Stimulated activated naive CD8-positive, alpha-beta T cell treated with anti-CD3 and anti-CD28 coated beads, Interleukin-15, Interleukin-2, amounts not matched to agents 100 U/mL and 50 U/mL, for 24 hours (primary cell): ENCODE measurements around the gene TOM1L2.
A peak's percentile ranks its signal among the peaks of the same experiment; 100 is the strongest.

ENCODE experiments used
- ATAC-seq: fragments of 150-1000 bp; cut with Tn5 transposase; one replicate; pipeline ENCODE4 v1.10.0; 2021
- DNase-seq: peaks from one replicate; pipeline ENCODE4 v3.0.0; 2021

Gene TOM1L2

GRCh38 chr17:17835415-17836249 lies 136.6 kb downstream of the TOM1L2 start:
- DNase-seq (no peak), ATAC-seq (no peak)

- DNase-seq (no peak), ATAC-seq (no peak)
These were observed 137.2 kb downstream of the TOM1L2 start for GRCh38 chr17:17834974-17835373.

GRCh38 chr17:17833658-17834357 lies 138.4 kb downstream of the TOM1L2 start:
- ATAC-seq = no peak
- no peak for DNase-seq

GRCh38 chr17:17832032-17832363 lies 140.2 kb downstream of the TOM1L2 start:
- DNase-seq (no peak), ATAC-seq (no peak)

GRCh38 chr17:17831208-17832031 lies 140.8 kb downstream of the TOM1L2 start:
- ATAC-seq = no peak
- no peak for DNase-seq

GRCh38 chr17:17830740-17831207 lies 141.4 kb downstream of the TOM1L2 start:
- DNase-seq = no peak
- ATAC-seq = no peak

- ATAC-seq (no peak), DNase-seq (no peak)
These were observed 142.0 kb downstream of the TOM1L2 start for GRCh38 chr17:17830269-17830567.

- DNase-seq = no peak
- no peak for ATAC-seq
These were observed 144.2 kb downstream of the TOM1L2 start for GRCh38 chr17:17827826-17828621.

- ATAC-seq (no peak), DNase-seq (no peak)
These were observed 145.0 kb downstream of the TOM1L2 start for GRCh38 chr17:17826942-17827785.

GRCh38 chr17:17826342-17826713 lies 145.9 kb downstream of the TOM1L2 start:
- DNase-seq = no peak
- ATAC-seq = no peak

GRCh38 chr17:17824783-17825614 lies 147.2 kb downstream of the TOM1L2 start:
- DNase-seq = no peak
- ATAC-seq = no peak

- DNase-seq (peak; percentile 68), ATAC-seq (peak; percentile 36)
These were observed 147.9 kb downstream of the TOM1L2 start for GRCh38 chr17:17824119-17824782.

GRCh38 chr17:17823433-17824118 lies 148.6 kb downstream of the TOM1L2 start:
- ATAC-seq (peak; percentile 77), DNase-seq (peak; percentile 75)

GRCh38 chr17:17822616-17823015 lies 149.6 kb downstream of the TOM1L2 start:
- DNase-seq (no peak), ATAC-seq (no peak)

GRCh38 chr17:17822189-17822588 lies 150.0 kb downstream of the TOM1L2 start:
- DNase-seq (no peak), ATAC-seq (no peak)

GRCh38 chr17:17820463-17821158 lies 151.6 kb downstream of the TOM1L2 start:
- DNase-seq (no peak), ATAC-seq (no peak)

GRCh38 chr17:17820046-17820445 lies 152.2 kb downstream of the TOM1L2 start:
- no peak for DNase-seq
- ATAC-seq = no peak

- peak; percentile 89 for DNase-seq
- peak; percentile 83 for ATAC-seq
These were observed 152.6 kb downstream of the TOM1L2 start for GRCh38 chr17:17819561-17819995.
